ENCODE data around the gene MYOCD.

Gene MYOCD

DNA sequence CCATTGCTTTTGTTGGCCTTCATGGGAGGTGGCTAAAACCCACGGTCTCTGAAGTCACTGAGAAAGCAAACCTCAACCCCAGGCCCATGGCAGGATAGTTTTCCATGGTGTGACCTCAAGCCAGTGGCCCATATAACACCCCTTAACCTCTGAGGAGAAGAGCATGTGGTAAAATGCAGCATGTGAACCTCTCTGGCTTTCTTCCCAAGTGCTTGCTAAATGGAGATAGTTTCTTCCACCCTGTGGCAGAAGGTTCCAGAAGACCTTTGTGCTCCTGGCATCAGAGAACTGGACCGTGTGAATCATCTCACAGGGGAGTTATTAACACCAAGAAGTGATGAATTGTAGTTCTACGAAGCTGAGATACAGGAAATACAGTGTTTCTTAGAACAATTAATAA is 47.3 kb downstream of the MYOCD start:
- no peak for DNase-seq (ENCODE audit: low read depth)

DNA sequence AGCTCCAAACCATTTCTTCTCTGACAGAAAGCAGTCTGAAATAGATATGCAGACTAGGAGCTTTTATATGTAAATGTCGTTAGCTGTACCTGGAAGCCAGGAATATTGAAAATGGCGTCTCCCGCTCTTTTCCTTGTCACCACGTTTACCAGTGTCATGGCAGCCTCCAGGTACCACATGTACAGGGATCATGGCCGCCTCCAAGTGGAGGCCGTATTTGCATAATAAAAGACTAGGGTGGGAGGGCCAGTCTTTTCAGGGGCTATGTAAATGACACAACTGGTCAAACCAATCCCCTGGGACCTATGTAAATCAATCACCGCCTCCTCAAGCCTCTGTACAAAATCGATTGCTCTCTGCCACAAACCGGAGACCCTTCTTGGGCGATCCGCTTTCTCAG is 54.3 kb downstream of the MYOCD start:
- no peak for DNase-seq (ENCODE audit: low read depth)

DNA sequence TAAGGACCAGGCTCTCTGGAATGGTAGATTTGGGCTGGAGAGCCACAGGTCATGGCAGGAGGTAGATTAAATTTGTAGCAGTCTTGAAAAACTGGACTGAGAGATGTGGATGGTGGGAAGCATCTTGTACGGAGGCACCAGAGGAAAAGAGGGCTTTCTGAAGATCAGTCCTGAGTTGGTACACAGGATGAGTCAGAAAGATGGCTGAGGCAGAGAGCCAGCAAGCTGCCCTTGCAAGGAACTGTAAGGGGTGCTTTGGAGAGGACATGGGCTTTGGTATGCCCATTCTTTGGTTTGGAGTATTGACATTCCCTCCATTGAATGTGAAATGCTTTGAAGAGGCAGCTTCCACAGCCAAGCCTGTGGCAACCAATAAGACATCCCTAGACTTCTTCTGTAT is 55.9 kb downstream of the MYOCD start:
- no peak for DNase-seq (ENCODE audit: low read depth)

DNA sequence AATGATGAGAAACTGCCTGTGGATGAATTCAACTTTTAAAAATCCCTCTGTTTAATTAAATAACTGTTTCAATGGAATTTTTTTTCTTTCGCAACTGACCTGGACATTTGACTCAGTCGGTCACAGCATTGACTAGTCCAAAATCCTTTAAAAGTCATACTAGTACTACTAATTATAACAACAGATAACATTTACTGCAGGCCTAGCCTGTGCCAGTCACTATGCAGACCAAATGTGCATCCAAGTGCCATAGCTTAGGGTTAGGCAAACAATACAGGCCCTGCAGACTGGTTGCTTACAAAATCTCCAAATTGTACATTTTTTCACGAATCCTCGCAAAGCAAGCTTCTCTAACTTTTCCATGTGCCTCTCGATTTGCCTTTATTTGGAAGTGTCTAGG is 56.6 kb downstream of the MYOCD start:
- no peak for DNase-seq (ENCODE audit: low read depth)

DNA sequence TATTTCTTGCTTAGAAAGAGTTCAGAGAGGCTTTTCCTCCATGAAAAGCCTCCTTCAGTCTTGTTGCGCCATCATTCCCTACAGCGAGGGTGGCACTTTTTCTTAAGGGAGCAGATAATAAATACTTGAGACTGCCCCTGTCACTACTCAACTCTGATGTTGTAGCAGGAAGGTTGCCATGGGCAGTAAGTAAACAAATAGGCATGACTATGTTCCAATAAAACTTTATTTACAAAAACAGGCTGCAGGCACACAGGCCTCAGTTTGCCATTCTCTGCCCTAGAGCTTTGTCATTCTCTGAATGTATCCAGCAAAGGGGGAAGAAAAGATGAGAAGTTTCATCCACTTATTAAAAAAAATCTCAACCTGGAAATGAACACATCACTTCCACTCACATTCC is 60.4 kb downstream of the MYOCD start:
- no peak for DNase-seq (ENCODE audit: low read depth)

DNA sequence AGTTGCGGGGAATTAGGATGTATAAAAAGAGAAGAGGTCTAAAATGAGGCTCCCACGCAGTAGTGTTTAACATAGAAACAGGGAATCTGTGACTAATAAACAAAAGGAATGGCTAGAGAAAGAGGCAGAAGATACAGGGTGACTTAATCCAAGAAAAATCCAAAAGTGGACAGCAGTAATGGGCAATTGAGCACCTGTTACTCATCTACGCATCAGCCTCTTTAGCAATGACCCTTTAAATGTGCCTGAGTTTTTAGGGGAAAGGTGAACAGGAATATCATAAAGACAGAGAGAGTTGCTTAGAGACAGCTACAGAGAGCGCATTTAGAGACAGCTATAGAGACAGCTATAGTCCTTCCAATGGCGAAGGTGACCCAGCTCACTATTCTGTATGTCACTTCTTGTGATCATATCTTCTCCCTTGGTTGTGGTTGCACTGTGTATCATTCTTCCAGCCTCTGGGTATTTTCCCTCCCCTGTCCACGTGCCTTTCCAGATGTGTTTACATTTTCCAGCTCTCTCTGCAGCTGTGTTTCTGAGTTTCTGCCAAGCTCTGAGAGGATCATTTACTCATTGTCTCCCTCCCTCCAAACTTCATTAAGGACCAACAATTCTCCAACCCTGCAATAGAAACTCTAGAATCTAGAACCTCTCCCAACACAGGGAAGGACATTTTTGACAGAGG is 61.5 kb downstream of the MYOCD start:
- DNase-seq (ENCODE audit: low read depth): no peak

DNA sequence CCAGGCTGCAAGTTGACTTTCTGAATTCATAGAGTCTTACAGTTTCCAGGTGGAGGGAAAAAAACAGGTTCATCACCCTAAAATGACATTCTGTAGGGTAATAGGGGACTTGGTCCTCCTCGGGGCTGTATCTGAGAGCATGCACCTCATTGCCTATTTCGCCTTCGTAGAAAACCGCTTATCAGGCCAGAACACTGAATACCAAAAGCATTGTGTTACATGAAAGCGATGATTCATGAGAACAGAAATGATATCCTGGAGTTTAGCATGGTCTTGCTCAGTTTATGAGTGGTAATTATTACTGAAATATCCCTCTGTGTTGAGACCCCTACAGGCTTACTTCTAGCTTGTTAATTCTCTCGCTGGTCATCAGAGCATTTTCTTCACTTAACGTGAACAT is 62.2 kb downstream of the MYOCD start:
- DNase-seq (ENCODE audit: low read depth): no peak

DNA sequence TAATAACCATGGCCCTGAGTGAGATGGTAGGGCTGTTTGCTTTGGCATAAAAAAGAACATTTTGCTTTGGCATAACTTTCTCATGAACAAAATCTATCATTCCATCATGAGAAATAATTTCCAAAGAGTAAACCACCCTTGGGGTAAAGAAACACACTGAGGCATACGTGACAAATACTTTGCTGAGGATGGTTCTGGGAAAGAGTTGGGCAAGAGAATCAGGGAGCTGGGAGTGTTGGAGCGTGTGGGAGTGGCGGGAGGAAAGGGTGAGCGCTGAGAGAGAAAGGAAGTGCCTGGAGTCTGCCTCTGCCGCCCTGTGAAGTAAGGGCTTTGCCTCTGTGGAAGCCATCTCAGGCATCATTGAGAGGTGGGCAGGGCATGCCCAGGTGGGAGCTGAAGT is 63.4 kb downstream of the MYOCD start:
- no peak for DNase-seq (ENCODE audit: low read depth)

DNA sequence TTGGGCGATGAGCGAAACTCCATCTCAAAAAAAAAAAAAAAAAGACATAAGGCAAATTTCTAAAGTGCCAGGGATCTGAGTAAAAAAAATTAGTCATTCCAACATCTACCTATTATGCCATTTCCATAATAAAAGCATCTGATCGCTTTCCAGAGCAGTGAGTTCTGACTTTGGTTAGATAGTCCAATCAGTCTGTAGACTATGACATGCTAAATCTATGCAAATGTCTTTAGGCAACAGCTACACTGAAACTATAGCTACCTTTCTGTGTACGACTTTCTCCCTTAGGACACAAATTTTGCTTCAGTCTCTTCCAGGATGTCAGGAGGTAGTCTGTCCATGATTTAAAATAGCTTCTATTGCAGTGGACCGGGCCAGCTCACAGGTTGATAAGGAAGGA is 64.7 kb downstream of the MYOCD start:
- DNase-seq (ENCODE audit: low read depth): no peak

DNA sequence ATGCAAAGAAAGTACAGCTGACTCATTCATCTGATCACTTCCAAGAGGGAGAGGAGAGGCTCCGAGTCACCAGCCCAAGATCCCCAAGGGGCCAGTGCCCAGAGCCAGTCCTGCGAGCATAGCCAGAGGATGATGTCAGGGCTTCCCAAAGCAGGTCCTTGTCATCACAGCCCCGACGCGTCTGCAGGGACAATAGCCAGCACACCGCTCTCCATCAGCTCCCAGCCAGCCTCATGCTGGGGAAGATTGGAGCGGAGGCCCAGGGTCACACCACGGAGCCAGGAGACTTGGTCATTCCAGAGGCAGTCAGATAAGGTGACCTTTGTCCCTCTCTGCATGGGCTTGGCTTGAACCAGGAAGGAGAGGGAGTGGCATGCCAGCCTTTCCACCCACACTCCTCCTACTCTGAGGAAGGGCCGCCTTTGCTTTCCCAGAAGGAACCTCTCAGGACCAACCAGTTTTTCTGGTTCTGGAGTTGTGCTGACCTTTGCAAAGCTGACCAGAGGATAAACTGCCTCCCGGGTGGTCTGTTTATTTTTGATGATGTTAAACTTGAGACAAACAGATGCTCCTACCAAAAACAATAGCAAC is 65.3 kb downstream of the MYOCD start:
- no peak for DNase-seq (ENCODE audit: low read depth)

DNA sequence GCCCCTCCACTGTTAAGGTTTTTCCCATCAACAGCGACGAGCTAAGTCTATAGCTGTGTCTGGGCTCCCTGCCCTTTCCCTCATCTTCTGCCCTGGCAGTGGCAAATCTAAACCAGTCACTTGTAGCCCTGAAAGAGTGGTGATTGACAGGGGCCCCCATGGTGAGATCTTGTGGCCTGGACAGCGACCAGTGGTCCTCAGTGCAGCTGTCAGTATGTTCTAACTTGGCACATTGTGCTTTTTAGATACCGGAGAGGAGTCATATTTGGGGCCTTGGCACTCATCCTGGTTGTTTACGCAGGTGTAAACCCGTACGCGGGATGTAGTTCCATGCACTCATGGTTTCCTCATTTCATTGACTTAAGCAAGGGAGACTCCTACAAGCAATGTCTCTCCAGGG is 66.1 kb downstream of the MYOCD start:
- no peak for DNase-seq (ENCODE audit: low read depth)

DNA sequence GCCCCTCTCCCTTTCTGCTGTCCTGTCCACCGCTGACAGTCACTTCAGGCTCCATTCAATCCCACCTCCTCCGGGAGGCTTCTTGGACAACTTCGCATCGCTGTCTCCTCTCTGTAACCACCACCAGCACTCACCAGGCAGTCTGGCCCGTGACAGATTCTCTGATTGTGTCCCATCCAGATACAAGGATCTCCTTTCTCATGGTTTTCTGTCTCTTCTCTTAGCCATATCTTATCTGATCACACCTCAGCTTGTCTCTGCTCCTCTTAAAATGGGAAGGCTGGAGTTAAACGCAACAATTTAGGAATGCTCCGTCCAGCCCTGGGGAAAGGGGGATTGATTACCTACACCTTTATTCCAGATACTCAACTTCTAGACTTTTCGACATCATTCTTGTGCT is 66.7 kb downstream of the MYOCD start:
- no peak for DNase-seq (ENCODE audit: low read depth)

DNA sequence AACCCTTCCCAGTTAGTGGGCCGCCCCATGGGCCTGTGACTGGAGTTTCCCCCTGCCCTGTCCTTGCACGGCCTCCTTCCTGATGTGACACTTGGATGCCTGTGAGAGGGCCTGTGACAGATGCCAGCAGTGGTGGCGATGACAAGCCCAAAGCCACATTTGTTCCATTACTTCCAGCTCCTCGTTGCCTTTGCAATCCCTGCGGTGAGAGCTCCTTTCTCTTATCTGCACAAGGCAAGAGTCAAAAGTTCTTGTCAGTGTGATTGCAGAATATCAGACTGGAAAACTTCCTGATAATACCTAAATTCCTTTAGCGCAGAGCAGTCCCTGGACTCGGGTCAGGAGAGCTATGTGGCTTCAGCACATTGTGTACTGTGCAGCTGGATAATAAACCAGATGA is 69.2 kb downstream of the MYOCD start:
- no peak for DNase-seq (ENCODE audit: low read depth)

DNA sequence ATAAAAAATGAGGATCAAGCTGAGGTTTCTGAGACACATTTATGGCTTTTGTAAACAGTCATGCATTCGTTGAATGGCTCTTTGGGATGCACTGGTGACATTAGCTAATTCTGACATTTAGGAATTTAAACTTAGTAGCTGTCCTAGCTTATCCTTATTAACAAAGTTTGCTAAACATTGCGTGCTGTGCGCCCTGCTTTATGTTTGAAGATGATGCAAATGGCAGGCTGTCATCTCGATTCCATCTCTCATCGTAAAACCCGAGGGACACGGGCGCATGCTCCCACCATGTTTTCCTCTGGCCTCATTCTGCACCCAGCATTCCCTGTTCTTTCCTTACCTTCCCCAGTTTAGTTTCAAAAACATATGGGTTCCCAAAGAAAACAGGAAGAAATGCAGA is 69.8 kb downstream of the MYOCD start:
- no peak for DNase-seq (ENCODE audit: low read depth)

DNA sequence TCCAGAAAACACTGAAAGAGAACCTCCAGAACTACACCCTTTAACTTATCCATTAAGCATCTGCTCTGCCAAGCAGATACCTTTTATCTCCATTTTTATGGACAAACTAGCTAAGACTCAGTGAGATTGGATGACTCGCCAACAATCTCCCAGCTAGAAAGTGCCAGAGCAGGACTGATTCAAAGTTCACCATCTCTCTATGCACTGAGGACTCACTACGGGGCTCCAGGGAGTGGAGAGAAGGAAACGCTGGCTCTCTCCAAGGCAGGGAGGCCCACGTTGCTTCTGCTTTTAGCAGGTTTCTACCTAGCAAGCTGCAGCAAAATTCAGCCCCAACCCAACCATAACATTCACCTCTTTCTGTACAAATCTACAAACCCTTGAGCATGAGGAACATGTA is 70.8 kb downstream of the MYOCD start:
- DNase-seq (ENCODE audit: low read depth): no peak

DNA sequence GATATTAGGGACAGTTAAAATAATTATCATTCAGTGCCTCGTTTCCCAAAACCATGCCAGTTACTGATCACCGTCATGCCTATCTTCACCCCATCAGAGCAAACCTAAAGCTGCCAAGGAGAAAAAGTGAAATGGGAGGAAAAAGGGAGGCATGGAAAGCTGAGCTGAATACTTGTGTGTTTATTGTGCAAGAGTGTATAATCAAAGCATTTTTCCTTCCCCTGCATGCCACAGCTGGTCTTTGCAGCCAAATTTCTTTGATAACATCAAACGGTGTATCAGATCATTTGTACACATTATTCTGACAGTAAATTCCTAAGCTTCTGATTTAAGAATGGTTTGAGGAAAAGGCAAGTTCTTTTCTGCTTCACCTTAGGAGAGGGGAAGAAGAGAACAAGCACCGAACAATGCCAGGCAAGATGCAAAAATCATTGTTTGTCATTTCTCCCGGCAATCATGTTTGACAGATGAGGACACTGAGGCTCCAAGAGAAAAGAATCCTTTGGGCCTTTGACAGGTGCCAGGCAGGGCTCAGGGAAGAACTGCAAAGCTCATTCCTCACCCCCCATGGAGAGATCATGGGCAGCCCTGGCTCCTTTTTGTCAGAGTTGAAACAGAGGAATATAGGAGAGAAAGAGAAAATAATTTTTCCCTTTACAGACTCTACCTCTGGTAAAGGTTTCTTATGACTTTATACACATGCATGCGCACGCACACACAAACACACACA is 72.2 kb downstream of the MYOCD start:
- no peak for DNase-seq (ENCODE audit: low read depth)

DNA sequence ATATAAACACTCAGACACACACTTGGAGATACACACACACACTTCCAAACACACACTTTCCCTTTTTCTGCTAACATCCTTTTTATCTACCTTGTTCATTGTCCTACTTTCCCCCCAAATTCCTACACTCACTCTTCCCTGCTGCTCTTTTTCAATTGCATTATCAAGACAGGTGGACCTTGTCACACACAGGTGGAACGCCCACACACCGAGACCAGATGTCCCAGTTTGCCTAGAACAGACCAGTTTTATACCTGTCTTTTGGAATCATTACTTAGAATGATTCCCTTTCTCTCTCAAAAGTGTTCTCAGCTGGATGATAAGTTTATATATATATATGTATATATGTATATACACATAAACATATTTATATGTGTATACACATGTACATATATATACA is 72.9 kb downstream of the MYOCD start:
- DNase-seq (ENCODE audit: low read depth): no peak

DNA sequence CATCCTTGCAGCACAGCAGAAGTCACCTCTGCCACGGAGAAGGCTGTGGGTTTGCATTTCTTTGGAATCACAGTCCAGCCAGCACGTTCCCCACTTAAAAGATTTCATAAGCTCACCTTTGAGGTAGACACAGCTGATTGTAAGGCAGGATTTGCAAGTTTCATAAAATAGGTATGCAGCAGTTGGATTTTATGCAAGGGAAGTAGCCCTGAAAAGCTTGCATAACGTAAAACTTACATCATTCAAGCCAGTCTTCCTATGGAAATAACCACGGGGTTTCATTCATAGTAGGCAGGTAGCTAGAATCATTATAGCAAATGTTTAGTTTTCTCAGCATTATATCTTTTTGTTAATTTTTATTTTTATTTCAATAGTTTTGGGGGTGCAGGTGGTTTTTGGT is 73.8 kb downstream of the MYOCD start:
- DNase-seq (ENCODE audit: low read depth): no peak

DNA sequence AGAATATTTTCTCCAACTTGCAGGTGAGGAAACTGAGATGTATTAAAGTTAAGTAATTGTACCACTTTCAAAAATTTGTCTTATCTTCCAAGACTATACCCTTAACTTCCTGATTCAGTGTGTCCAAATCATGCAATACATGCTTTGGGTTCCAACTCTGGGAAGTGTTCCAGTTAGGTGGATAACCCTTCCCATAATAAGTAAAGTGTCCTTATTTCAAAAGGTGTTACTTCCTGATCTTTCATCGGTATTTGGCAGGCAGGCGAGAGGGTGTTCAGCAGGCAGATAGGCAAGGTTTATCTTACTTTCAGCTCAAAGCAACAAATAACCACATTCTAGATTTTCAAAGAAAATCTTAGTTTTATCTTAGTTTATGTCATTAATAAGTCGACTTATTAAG is 77.4 kb downstream of the MYOCD start:
- DNase-seq (ENCODE audit: low read depth): no peak

DNA sequence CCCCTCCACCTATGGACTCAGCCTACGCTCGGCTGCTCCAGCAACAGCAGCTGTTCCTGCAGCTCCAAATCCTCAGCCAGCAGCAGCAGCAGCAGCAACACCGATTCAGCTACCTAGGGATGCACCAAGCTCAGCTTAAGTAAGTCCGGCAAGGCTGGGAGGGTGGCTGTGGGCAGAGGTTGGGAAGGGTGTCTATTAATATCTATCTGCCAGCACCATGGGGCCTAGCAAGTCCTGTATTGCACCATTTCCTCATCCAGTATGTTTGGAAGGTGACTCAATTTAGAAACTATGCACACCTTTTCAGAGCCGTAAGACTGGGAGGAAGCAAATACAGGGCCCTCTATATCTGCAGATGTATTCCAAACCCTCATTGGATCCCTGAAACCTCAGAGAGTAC is 78.6 kb downstream of the MYOCD start:
- no peak for DNase-seq (ENCODE audit: low read depth)

DNA sequence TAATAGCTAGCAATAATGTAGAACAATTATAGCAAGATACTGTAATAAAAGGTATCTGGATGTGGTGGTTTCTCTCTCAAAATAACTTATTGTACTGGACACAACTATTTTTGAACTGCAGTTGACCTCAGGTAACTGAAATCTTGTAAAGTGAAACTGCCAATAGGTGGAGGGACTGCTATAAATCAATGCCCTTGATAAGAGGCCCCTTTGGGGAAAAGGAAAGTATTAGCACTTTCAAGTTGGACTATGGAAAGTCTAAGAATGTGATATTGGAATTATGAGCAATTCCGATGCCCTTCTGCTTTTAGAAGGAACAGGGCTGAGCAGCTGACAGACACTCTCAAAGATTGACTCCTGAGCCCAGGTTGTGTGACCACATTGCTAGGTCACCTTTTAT is 79.1 kb downstream of the MYOCD start:
- no peak for DNase-seq (ENCODE audit: low read depth)

DNA sequence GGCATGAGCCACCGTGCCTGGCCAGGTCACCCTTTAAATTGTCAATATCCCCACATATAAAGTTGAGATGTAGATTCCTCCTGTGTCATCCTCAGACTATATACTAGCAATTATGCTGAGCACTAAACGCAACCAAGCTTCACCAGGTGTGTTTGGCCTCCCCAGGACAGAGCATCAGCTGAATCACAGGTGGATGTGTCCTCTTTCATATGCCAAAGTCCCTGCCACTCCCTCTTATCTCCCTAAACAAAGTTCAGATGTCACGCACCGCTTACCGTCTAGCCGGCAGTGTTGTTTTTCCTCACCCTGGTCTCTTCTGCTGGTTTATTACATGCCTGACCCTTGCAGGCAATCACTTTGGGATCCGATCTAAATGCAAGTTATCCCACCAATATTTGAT is 79.8 kb downstream of the MYOCD start:
- no peak for DNase-seq (ENCODE audit: low read depth)

DNA sequence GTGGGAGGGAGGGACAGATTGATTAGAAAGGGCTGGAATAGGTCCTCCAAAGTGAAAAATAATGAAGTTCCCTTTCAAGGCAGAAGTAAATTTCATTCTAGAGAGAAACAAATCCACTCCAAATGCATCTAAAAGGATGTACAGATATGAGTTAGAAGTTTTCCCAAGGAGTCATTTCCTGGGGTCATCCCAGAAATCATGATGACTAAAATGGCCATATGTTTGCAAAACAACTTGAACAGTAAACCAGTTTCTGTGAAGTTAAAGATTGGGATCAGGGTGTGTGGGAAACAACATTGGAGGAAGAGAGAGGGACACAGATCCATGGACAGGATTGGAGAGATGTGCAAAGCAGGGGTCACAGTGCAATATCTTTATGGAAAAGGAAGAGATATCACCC is 91.1 kb downstream of the MYOCD start:
- no peak for DNase-seq (ENCODE audit: low read depth)

DNA sequence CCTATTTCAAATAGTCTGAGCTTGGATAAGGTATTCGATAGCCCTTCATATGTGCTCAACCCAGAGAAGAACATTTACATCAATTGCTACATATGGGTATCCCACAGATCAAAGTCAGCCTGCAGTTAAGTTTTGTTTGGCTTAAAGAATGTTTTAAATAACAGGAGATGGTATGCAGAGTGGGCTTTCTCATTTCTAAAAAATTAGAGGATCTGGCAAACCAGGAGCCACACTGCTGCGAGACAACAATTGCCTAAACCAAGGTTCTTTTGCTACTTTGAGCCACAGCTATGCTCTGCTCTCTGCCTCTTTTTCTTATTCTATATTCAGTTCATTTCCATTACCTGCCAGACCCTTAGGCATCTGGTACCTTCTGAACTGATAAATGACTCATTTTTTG is 93.4 kb downstream of the MYOCD start:
- no peak for DNase-seq (ENCODE audit: low read depth)
